NCI-H2107 treated with DMSO at 0.1 percent for 48 hours (cell line): ENCODE results near the gene DYRK1B.
"Not testable (repeated sequence)": the region's sequence is repeated elsewhere in the genome, so short reads cannot be mapped to it uniquely, and the experiment has no call there.

Source experiments
- DNase-seq: peaks from one replicate; lab custom pipeline; 2025; ENCODE audit not compliant: unreplicated experiment; lab: John Stamatoyannopoulos, UW

The DYRK1B gene

GRCh38 chr19:39813264-39813993, 20.5 kb downstream of the DYRK1B start:
- DNase-seq = peak; percentile 40

GRCh38 chr19:39811064-39811463, 22.9 kb downstream of the DYRK1B start:
- DNase-seq = no peak

DNA sequence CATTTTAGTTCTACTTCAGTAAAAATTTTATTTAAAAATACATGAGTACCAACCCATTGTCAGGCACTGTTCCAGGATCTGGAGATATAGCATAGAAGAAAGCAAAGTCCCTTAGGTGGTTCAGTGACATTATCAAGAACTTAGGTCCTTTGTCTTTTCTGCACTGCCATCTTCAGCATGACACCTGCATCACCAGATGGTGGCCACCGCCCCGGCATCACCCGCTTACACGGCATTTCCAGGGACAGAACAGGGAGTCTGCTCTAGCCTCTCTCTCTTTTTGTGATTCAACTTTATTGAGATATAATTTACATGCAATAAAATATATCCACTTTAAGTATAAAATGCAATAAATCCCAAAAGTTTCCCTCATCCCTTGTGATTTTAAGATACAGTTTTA, 23.5 kb downstream of the DYRK1B start:
- no peak for DNase-seq

GRCh38 chr19:39809368-39809767, 24.6 kb downstream of the DYRK1B start:
- no peak for DNase-seq

DNA sequence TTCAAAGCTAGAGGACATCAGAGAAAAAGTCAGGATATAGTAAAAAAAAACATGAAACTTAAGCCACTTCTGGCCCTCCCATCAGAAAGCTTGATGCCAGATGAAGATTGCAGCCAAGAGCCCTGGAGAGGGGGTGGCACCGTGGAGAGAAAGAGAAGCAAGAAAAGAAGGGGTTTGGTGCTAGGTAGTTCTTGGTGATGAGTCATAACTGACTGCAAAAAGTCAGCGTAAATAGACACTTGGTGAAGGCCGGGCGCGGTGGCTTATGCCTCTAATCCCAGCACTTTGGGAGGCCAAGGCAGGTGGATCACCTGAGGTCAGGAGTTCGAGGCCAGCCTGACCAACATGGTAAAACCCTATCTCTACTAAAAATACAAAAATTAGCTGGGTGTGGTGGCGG, 25.3 kb downstream of the DYRK1B start:
- DNase-seq = not testable (repeated sequence)

DNA sequence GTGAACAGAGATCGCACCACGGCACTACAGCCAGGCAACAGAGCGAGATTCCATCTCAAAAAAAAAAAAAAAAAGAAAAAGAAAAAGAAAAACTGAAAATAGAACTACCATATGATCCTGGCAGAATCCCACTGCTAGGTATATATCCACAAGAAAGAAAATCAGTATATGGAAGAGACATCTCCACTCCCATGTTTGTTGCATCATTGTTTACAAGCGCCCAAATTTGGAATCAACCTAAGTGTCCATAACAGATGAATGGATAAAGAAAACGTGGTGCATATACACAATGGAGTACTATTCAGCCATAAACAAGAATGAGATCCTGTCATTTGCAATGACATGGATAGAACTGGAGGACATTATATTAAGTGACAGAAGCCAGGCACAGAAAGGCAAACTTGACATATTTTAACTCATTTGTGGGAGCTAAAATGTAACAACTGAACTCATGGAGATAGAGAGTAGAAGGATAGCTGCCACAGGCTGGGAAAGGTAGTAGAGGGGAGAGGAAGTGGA, 26.1 kb downstream of the DYRK1B start:
- no peak for DNase-seq

DNA sequence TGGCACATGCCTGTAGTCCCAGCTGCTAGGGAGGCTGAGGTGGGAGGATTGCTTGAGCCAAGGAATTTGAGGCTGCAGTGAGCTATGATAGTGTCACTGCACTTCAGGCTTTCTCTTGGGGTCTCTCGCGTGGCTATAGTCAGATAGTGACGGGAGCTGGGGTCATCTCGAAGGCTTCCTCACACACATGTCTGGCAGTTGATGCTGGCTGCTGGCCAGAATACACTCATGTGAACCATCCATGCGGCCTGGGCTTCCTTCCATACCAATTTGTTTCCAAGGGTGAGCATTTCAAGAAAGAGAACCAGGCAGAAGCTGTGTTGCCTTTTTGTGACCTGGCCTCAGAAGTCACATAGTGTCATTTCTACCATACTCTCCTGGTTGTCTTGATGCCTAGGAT, 28.9 kb downstream of the DYRK1B start:
- no peak for DNase-seq

DNA sequence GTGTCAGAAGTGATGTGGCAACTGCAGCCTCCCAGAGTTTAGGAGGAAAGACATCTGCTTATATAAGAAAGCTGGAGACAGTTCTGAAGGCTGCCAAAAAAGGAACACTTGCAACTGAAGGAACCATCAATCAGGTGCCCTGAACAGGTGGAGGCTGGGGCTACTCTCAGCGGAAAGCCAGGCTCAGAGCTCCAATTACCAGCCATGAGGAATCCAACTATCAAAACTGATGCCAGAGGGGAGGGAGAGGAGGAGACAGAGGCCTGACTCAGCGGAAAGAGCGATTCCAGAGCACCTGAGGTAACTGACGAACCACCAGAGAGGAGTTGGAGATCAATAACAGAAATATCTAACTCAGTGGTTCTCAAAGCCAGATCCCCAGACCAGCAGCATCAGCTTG, 31.0 kb downstream of the DYRK1B start:
- DNase-seq = peak; percentile 32

DNA sequence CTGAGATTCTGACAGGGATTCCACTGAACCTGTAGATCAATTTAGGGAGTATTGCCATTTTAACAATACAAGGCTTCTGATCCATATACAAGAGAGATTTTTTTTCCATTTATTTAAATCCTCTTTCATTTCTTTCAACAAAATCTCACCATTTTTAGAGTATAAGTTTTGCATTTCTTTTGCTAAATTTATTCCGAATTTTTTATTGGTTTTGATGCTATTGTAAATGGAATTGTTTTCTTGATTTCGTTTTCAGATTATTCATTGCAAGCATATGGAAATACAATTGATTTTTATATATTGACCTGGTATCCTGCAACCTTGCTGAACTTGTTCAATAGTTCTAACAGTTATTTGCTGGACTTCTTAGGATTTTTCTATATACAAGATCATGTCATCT, 36.9 kb downstream of the DYRK1B start:
- DNase-seq = no peak

GRCh38 chr19:39796000-39796498, 37.9 kb downstream of the DYRK1B start:
- DNase-seq = no peak

DNA sequence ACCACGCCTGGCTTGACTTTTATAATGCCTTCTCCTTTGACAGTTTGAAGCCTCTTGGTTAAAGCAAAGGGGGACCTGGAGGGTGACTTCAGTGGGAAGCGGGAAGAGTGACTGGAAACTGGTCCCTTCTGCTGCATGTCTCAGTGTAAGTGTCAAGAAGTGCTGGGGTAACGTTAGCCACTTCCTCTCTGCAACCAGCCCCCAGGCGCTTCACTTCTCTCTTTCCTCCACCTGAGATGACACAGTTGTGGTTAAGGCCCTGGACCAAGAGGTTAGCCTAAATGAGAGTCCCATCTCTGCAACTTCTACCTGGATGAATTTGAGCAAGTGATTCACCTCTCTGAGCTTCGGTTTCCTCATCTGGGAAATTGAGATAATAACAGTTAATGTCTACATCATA, 39.0 kb downstream of the DYRK1B start:
- DNase-seq = no peak

- peak; percentile 61 for DNase-seq
Observed at GRCh38 chr19:39792999-39793546, 40.9 kb downstream of the DYRK1B start.

DNA sequence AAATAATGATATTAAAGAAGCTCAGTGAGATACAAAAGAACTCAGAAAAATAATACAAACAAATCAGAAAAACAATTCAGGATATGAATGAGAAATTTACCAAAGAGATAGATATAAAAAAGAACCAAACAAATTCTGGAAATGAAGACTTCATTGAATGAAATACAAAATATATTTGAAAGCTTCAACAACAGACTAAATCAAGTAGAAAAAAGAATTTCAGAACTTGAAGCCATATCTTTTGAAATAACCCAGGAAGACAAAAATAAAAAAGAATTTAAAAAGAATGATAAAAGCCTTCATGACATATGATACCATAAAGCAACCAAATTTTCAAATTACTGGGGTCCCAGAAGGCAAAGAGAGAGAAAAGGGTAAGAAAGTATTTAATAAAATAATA, 45.7 kb downstream of the DYRK1B start:
- no peak for DNase-seq

- no peak for DNase-seq
Observed at GRCh38 chr19:39780894-39781293, 53.1 kb downstream of the DYRK1B start.

DNA sequence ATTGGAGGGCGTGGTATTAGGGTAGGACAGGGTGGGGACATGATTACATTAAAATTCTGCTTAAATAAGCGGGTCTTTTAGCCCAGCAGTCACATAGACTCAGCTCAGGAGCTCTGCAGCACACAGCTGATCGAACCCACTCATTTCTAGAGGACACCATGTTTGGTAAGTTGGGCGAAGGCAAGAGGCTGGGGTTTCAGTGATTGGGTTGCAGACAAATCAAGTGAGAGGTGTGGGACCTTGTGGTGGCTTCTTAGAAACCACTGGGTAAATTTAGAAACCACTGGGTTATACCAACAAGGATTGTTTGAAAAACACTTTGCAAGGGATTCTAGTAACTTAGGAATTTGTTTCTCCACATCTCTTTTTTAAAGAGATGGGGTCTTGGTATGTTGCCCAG, 55.2 kb downstream of the DYRK1B start, which contains the start of gene LEUTX:
LEUTX (plus strand) TSS at position 92 of the 400 bp plus-strand sequence; CDS start at position 159, 67 bp downstream.
- DNase-seq = no peak
